Activated CD8-positive, alpha-beta memory T cell treated with anti-CD3 and anti-CD28 coated beads for 4 hours (primary cell): ENCODE results near the gene VENTX.

ENCODE experiments used
- DNase-seq, 2 donors: peaks; one replicate each; pipeline ENCODE4 v3.0.0-alpha.2; 2020; ENCODE audit warnings: low read depth in 2 of 2

VENTX gene

DNA sequence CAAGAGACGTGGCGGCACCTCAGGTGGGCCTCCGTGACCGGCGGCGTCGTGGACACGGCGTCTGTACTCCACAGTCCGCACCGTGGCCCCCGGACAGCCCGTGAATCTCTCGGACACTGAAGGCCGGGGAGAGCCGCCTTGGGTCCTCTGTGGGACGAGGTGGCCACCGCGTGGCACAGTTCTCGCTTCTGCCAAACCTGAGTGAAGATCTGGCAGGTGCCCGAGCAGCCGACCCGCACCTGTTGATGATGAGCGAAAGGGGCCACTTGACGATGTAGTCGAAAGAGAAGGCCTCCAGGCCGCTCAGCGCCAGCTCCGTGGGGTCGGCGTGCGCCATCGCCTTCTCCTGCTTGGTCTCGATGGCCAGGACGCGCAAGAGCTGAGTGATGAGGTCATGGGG is 47.6 kb downstream of the VENTX start:
- DNase-seq = no peak

DNA sequence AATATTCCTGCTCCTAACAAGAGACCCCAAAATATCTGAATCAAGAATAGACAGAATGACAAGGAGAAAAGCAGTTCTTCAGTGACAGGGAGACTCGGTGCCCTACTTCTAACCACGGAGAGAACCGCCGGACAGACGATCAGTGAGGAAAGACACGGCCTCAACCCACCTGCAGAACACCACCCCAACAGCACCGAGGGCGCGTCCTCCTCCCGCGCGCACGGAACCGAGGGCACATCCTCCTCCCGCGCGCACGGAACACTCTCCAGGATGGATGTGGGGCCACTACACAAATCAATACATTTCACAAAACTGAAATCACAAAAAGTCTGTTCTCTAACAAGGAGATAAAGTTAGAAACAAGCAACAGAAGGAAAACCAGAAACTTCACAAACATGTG is 48.7 kb downstream of the VENTX start:
- no peak for DNase-seq

DNA sequence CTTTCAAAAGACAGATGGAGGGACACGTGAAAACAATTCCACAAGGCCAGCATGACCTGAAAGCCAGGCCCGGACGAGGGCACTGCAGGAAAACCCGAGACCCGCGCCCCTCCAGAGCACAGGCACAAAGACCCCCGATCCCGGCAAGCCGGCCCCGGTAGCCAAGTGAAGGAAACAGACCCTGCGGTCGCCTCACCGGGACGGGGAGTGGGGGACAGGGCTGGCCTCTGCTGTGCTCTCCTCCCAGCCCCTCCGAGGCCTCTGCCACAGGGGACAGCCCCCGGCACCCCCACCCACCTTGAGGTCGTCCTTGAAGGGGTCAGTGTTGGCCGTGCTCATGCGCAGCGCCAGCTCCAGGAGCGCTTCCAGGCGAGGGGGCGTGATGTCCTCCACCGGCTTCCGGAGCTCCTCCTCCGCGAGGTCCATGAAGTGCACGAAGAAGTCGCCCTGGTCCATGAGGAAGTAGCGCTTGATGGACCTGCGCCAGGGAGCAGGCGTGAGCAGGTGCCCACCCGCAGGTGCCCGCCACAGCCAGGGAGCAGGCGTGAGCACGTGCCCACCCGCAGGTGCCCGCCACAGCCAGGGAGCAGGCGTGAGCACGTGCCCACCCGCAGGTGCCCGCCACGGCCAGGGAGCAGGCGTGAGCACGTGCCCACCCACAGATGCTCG is 50.3 kb downstream of the VENTX start:
- no peak for DNase-seq

DNA sequence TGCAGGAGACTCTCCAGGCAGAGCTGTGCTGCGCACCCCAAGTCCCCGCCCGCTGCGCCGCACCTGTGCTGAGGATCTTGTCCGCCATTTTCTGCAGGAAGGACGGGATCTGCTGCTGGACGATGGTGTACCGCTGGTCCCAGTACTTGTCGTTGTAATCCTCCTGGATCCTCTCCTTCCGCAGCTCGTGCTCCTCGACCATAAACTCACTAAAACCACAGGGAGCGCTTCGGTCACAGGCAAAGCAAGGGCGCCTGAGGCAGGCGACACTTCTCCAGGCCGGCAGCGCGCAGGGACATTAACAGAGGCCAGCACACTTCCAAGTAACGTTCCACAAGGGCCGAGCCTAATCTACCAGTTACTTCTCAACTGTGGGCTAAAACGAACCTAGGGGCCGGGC is 52.1 kb downstream of the VENTX start:
- DNase-seq = no peak
